GM04503 (cell line): Measurements from ENCODE around the gene LRRC34.

Source experiments
- DNase-seq: peaks from one replicate; pipeline ENCODE4 v3.0.0-alpha.2; 2012; ENCODE audit warnings: low read depth

Gene LRRC34

GRCh38 chr3:169813757-169814517 lies 1.2 kb upstream of the LRRC34 start:
- no peak for DNase-seq

GRCh38 chr3:169813278-169813677 lies 574 bp upstream of the LRRC34 start:
- DNase-seq, result no peak

GRCh38 chr3:169811631-169812331 lies 923 bp downstream of the LRRC34 start:
- DNase-seq, result no peak

GRCh38 chr3:169809230-169809795 lies 3.4 kb downstream of the LRRC34 start:
- DNase-seq, result no peak

- no peak for DNase-seq
These were observed 8.0 kb downstream of the LRRC34 start for GRCh38 chr3:169804681-169805080.

GRCh38 chr3:169792359-169792758 lies 20.3 kb downstream of the LRRC34 start:
- no peak for DNase-seq

GRCh38 chr3:169790687-169791429 lies 21.8 kb downstream of the LRRC34 start:
- DNase-seq, result no peak

- DNase-seq, result no peak
These were observed 22.5 kb downstream of the LRRC34 start for GRCh38 chr3:169790219-169790618.

- DNase-seq, result no peak
These were observed 24.9 kb downstream of the LRRC34 start for GRCh38 chr3:169787791-169788190.

- DNase-seq, result no peak
These were observed 25.6 kb downstream of the LRRC34 start for GRCh38 chr3:169787120-169787519.

- DNase-seq, result no peak
These were observed 31.4 kb downstream of the LRRC34 start for GRCh38 chr3:169781209-169781855.

GRCh38 chr3:169780742-169781141 lies 32.0 kb downstream of the LRRC34 start:
- DNase-seq, result no peak

GRCh38 chr3:169777822-169778221 lies 34.9 kb downstream of the LRRC34 start:
- no peak for DNase-seq

GRCh38 chr3:169774186-169774585 lies 38.5 kb downstream of the LRRC34 start:
- no peak for DNase-seq

GRCh38 chr3:169772897-169773816 lies 39.5 kb downstream of the LRRC34 start, which contains the start of gene MYNN:
MYNN (plus strand) TSS chr3:169773396; CDS start chr3:169774296, 900 bp downstream.
- DNase-seq, result peak; percentile 64

GRCh38 chr3:169772305-169772896 lies 40.3 kb downstream of the LRRC34 start:
- no peak for DNase-seq

GRCh38 chr3:169771497-169772304 lies 41.0 kb downstream of the LRRC34 start:
- no peak for DNase-seq

GRCh38 chr3:169769287-169770181 lies 43.2 kb downstream of the LRRC34 start, which contains the start of gene ACTRT3:
ACTRT3 (minus strand) TSS chr3:169769561; CDS start chr3:169769520, 41 bp downstream.
- DNase-seq, result no peak
